NCI-H69 (cell line): Measurements from ENCODE around the gene BECN2.

Source experiments
- DNase-seq: peaks from one replicate; lab custom pipeline; 2025; lab: John Stamatoyannopoulos, UW

The BECN2 gene

GRCh38 chr1:241979926-241980325, 22.4 kb downstream of the BECN2 start:
- DNase-seq, result peak; percentile 15

- peak; percentile 66 for DNase-seq
Observed at GRCh38 chr1:241985787-241986186, 28.2 kb downstream of the BECN2 start.

DNA sequence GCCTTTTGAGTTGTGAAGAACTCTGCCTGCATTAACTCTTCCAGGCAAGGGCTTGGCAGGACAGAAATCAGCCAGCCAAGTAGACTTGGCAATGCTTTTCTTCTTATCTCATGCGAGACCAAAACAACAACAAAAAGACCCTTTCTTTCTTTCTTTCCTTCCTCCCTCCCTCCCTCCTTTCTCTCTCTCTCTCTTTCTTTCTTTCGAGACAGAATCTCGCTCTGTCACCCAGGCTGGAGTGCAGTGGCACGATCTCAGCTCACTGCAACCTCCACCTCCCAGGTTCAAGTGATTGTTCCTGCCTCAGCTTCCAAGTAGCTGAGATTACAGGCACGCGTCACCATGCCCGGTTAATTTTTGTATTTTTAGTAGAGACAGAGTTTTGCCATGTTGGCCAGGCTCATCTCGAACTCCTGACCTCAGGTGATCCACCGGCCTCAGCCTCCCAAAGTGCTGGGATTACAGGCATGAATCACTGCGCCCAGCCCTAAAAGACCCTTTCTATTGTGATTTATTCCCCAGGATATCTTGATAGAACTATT, 30.9 kb downstream of the BECN2 start:
- DNase-seq, result peak; percentile 35

DNA sequence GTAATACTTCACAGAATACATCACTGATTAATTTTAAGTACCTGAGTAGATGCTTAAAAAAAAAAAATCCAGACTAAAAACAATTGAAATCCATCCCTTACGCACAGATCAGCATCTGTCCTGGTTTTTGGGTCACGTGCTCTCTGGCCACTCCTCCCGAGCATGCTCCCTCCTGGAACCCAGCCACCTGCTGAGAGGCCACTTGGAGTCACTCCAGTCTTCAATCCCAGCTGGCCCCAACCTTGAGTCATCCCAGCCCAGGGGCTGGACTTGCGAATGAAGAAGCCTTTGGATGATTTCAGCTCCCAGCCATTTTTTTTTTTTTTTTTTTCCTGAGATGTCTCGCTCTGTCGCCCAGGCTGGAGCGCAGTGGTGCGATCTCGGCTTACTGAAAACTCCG, 32.5 kb downstream of the BECN2 start:
- DNase-seq, result peak; percentile 86

DNA sequence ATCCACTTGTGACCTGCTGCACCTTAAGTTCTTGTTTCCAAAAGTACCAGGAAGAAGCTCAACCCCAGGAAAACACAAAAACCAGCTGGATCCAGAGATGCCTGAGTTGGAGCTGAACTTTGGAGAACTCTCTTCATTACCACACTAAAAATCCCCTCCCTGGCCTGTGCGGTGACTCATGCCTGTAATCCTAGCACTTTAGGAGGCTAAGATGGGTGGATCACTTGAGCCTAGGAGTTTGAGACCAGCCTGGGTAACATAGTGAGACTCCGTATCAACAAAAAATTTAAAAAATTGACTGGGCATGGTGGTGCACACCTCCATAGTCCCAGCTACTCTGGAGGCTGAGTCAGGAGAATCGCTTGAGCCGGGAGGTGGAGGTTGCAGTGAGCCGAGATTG, 35.2 kb downstream of the BECN2 start:
- no peak for DNase-seq

DNA sequence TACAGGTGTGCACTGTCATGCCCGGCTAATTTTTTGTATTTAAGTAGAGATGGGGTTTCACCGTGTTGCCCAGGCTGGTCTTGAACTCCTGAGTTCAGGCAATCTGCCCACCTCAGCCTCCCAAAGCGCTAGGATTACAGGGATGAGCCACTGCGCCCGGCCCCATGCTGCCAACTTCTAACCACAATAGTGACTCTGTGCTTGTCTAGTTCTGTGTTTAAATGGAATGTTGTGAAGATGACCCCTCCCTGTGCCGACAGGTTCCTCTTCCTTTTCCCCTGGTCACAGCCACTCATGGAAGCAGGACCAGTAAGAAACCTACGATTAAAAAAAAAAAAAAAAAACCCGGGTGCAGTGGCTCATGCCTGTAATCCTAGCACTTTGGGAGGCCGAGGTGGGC, 36.6 kb downstream of the BECN2 start:
- no peak for DNase-seq

DNA sequence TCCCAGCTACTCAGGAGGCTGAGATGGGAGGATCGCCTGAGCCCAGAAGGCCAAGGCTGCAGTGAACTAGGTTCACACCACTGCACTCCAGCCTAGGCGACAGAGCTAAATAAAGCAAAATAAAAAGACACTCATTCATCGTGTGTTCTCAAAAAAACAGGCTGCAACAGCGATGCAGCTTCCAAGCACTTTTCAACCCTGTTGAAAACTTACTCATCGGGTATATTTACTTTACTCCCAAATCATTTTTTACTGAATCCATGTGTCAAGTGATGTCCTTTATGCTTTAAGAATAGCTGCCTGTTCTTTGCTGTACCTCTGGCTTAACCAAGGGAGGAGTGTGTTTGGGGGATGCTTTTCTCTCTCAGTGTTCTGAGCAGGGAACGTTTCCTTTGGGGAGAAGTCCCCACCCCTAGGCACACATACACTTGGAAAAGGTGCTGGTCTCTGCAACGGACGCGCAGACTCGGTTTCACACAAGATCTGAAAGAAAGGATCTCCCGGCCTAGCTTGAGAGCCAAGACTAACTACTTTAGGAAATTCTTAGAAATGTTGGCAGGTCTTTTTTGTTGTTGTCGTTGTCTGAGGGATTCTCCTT, 39.9 kb downstream of the BECN2 start:
- no peak for DNase-seq

GRCh38 chr1:241998412-241998921, 40.9 kb downstream of the BECN2 start:
- peak; percentile 85 for DNase-seq

DNA sequence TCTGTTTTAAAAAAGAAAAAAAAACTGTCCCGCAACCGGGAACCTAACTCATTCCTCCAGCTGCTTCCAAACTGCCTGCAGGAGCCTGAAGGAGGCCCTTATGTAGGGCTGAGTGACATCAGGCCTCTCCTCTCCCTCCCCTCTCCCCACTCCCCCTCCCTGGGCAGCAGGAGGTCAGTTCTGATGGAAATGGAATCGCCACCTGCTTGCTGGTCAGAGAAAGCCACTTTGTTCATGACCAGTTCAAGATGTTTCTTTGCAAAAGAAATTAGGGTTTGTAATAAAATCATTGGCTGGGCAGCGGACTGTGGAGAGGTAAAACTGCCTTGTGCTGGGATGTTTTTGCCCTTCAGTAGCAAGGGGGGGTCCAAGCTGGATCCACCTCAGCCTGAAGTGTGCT, 41.5 kb downstream of the BECN2 start, which contains the start of gene MAP1LC3C:
Gene MAP1LC3C (minus strand): TSS at position 73 of the 400 bp plus-strand sequence. CDS start 90 bp downstream, outside the sequence.
- DNase-seq, result peak; percentile 15

GRCh38 chr1:242000434-242000833, 42.9 kb downstream of the BECN2 start:
- DNase-seq, result no peak

DNA sequence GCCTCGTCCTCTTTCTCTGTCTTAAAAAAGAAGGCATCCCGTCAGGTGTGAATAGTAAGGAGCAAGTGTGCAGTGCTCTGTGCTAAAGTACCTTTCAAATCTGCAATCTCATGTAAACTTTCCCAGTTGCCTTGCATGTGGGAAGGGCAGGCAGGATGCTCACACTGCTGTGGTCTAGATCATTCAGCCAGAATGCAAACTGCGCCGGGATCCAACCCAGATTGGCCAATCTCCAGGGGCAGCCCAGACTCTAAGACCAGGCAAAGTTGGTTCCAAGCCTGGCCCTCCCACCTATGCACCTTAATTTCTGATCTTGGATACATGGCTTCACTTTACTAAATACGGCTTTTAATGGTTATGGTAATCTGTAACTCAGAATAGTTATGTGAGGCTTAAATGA, 44.5 kb downstream of the BECN2 start:
- DNase-seq, result no peak

DNA sequence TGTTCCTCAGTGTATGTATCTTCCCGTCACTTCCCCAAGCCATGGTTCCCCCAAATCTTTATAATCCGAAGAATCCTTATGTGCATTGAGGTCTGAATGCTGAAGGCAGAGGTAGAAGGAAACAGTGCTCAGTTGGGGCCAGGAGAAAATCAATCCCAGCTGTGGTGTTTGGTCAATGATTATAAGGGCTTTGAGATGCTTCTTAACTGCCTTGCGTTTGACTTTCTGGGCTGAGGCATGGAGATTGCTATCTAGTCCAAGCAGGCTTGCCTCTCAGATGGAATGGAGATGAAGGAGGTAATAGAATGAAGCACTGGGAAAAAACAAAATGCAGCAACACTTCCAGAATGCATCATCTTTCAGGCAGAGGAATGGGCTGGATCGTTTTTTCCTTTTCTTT, 44.9 kb downstream of the BECN2 start:
- DNase-seq, result no peak

- no peak for DNase-seq
Observed at GRCh38 chr1:242004751-242005495, 47.4 kb downstream of the BECN2 start.

DNA sequence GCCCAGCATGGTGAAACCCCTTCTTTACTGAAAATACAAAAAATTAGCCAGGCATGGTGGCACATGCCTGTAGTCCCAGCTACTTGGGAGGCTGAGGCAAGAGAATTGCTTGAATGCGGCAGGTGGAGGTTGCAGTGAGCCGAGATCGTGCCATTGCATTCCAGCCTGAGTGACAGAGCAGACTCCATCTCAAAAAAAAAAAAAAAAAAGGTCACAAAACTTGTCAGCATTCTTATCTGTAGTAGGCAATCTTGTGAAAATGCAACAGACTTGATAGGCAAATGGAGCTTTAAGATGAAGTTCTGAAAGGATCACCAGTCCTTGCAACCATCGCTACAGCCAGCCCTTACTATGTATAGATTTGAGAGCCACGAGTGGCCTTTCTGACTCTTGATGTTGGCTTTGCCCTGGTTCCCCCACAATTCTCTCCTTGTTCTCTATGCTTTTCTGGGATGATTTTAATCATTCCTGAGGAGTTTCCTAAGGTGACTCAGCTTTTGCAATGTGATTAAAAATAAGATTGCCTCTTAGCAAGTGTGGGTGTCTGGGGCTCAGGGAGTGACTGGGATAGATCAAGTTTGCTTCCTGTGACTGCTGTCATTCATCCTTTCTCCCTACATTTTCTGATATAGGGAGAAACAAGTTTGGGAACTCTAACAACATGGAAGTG, 48.4 kb downstream of the BECN2 start:
- DNase-seq, result no peak

GRCh38 chr1:242006976-242007375, 49.4 kb downstream of the BECN2 start:
- DNase-seq, result no peak
